ENCODE measurements around the gene MCEMP1. TPM values are rescaled to one million over a fixed set of nuclear protein-coding genes. Genes with fewer than 3 reads are reported as not detected.

The MCEMP1 gene
- total RNA-seq, 1 experiment from 2014 or later, result 4.0 TPM

GRCh38 chr19:7703332-7703731 is 26.4 kb downstream of the MCEMP1 start:
- CTCF ChIA-PET, result no interaction called here
- intact Hi-C loops (cut with micrococcal nuclease; ENCODE audit: unreplicated experiment), result no loop called here
- no TSS peak for BruUV-seq (replicated peaks)
- Histone ChIP-seq H3K36me3 (ENCODE audit: insufficient read depth, low read length, poor library complexity, severe bottlenecking) (no peaks in the 10 kb centered on the region), H3K4me1 (ENCODE audit: insufficient read depth, low read length, poor library complexity, severe bottlenecking) (no peaks in the 10 kb centered on the region), H3K27me3 (replicated peaks; ENCODE audit: insufficient read depth, low read depth, low read length, poor library complexity) (peaks cover 12% of the 10 kb centered on the region), H3K27ac (ENCODE audit: low read depth, low read length, poor library complexity, severe bottlenecking) (no peak overlapping the region), H3K9me3 (ENCODE audit: low read depth, low read length, poor library complexity, severe bottlenecking) (no peaks in the 10 kb centered on the region), H3K4me3 (ENCODE audit: low read depth, low read length, poor library complexity, severe bottlenecking) (no peak overlapping the region)
- no peak for DNase-seq (ENCODE audit: low spot score)
- no peak for TF ChIP-seq EZH2 (IDR thresholded peaks at IDR 0.05; ENCODE audit: borderline replicate concordance, low read depth, low read length, poor library complexity, severe bottlenecking)
- TF ChIP-seq, protein P1, sequence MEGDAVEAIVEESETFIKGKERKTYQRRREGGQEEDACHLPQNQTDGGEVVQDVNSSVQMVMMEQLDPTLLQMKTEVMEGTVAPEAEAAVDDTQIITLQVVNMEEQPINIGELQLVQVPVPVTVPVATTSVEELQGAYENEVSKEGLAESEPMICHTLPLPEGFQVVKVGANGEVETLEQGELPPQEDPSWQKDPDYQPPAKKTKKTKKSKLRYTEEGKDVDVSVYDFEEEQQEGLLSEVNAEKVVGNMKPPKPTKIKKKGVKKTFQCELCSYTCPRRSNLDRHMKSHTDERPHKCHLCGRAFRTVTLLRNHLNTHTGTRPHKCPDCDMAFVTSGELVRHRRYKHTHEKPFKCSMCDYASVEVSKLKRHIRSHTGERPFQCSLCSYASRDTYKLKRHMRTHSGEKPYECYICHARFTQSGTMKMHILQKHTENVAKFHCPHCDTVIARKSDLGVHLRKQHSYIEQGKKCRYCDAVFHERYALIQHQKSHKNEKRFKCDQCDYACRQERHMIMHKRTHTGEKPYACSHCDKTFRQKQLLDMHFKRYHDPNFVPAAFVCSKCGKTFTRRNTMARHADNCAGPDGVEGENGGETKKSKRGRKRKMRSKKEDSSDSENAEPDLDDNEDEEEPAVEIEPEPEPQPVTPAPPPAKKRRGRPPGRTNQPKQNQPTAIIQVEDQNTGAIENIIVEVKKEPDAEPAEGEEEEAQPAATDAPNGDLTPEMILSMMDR (conservative IDR thresholded peaks at IDR 0.05; ENCODE audit: low read depth, low read length), result no peak
- POLR2A ChIA-PET (ENCODE audit: low non-redundant PET), result no interaction called here

DNA sequence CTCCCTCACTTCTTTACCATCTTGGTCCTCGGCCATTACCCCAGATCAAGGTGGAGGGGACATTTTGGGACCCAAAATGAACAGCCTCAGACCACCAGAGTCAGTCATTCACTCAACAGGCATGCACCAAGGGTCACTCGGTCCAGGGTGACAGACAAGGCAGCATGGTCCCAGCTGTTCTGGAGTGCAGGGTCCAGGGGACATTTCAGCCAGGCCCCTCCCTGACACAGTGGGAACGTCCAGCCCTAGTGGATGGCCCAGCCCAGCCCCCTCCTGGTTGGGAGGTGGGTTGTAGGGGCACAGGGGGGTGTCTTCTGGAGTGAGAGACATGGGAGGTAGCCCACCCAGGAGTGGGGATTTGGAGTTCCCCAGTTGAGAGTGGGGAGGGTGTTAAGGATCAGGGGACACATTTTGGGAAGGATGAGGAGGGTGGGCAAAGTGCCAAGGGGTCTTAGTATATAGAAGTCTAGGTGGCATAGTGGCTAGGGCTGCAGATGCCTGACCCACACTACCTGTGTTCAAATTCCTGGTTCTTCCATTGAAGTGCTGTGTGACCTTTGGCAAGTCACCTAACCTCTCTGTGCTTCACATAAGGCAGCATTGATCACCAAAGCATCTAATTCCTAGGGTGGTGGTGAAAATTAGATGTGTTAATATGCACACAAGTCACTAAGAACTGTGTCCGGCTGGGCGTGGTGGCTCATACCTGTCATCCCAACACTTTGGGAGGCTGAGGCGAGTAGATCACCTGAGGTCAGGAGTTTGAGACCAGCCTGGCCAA is 27.6 kb downstream of the MCEMP1 start:
- Histone ChIP-seq H3K4me1 (ENCODE audit: insufficient read depth, low read length, poor library complexity, severe bottlenecking) (no peaks in the 10 kb centered on the region), H3K27ac (ENCODE audit: low read depth, low read length, poor library complexity, severe bottlenecking) (no peak overlapping the region), H3K9me3 (ENCODE audit: low read depth, low read length, poor library complexity, severe bottlenecking) (no peaks in the 10 kb centered on the region), H3K36me3 (ENCODE audit: insufficient read depth, low read length, poor library complexity, severe bottlenecking) (no peaks in the 10 kb centered on the region), H3K4me3 (ENCODE audit: low read depth, low read length, poor library complexity, severe bottlenecking) (no peak overlapping the region), H3K27me3 (replicated peaks; ENCODE audit: insufficient read depth, low read depth, low read length, poor library complexity) (peaks cover 5% of the 10 kb centered on the region)
- no TSS peak for BruUV-seq (replicated peaks)
- intact Hi-C loops (cut with micrococcal nuclease; ENCODE audit: unreplicated experiment), result no loop called here
- no peak for TF ChIP-seq EZH2 (IDR thresholded peaks at IDR 0.05; ENCODE audit: borderline replicate concordance, low read depth, low read length, poor library complexity, severe bottlenecking)
- TF ChIP-seq, protein P1 (conservative IDR thresholded peaks at IDR 0.05; ENCODE audit: low read depth, low read length), result no peak
- ChIA-PET POLR2A (ENCODE audit: low non-redundant PET) (no interaction called here), CTCF (no interaction called here)
- DNase-seq (ENCODE audit: low spot score), result no peak

DNA sequence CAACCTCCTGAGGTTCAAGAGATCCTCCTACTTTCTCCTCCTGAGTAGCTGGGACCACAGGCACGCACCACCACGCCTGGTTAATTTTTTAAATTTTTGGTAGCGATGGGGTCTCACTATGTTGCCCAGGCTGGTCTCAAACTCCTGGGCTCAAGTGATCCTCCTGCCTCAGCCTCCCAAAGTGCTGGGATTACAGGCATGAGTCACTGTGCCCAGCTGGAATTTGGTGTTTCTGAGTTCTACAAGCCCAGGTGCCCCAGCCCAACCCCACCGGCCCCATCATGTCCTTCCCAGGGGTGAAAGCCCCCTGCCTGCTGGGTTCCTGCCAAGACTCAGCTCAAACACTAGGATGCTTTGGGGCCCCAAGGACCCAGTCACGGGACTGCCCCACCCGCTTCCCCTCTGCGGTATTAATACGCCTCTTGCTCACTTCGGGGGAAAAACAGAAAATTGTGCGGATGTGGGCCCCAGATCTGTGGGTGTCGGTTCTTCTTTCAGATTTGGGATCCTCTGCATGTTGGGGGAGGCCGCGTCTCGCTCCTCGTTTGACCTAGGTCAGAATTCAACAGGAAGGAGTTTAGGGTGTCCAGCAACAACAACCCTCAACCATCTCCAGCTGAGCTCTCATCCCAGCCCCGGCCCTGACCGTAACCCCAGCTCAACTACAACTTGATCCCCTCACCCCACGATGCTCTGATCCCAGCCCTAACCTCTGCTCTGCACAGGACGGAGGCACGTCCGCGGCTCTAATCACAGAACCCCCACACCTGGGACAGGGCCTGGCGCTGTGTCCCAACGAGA is 28.7 kb downstream of the MCEMP1 start:
- no peak for TF ChIP-seq EZH2 (IDR thresholded peaks at IDR 0.05; ENCODE audit: borderline replicate concordance, low read depth, low read length, poor library complexity, severe bottlenecking)
- TF ChIP-seq, protein P1 (conservative IDR thresholded peaks at IDR 0.05; ENCODE audit: low read depth, low read length), result no peak
- Histone ChIP-seq H3K36me3 (ENCODE audit: insufficient read depth, low read length, poor library complexity, severe bottlenecking) (no peaks in the 10 kb centered on the region), H3K27ac (ENCODE audit: low read depth, low read length, poor library complexity, severe bottlenecking) (no peak overlapping the region), H3K4me3 (ENCODE audit: low read depth, low read length, poor library complexity, severe bottlenecking) (no peak overlapping the region), H3K9me3 (ENCODE audit: low read depth, low read length, poor library complexity, severe bottlenecking) (no peaks in the 10 kb centered on the region), H3K4me1 (ENCODE audit: insufficient read depth, low read length, poor library complexity, severe bottlenecking) (no peaks in the 10 kb centered on the region), H3K27me3 (replicated peaks; ENCODE audit: insufficient read depth, low read depth, low read length, poor library complexity) (peaks cover 3% of the 10 kb centered on the region)
- intact Hi-C loops (cut with micrococcal nuclease; ENCODE audit: unreplicated experiment), result no loop called here
- BruUV-seq (replicated peaks), result no TSS peak
- POLR2A ChIA-PET (ENCODE audit: low non-redundant PET), result no interaction called here
- CTCF ChIA-PET, result no interaction called here
- DNase-seq (ENCODE audit: low spot score), result no peak

Data from A673 (cell line).